HepG2 (cell line): ENCODE data around the gene BIRC7. TPM values are rescaled to one million over a fixed set of nuclear protein-coding genes. Genes with fewer than 3 reads are reported as not detected.
A peak's percentile ranks its signal among the peaks of the same experiment; 100 is the strongest.

Experiments used
- ATAC-seq: fragments of 200-7000 bp; cut with Tn5 transposase; 3 replicates; pipeline ENCODE4 v1.9.1; 2020; ENCODE audit warnings: mild to moderate bottlenecking, moderate library complexity
- BruUV-seq: library from RNA; stranded (reverse); fragments of 400-500 nt; replicated peaks from 2 replicates; lab custom pipeline; 2021; lab: Mats Ljungman, UMichigan
- CTCF ChIA-PET: fragments of 300-600 bp; formaldehyde crosslinking; extraction: SDS; loops from one replicate; lab custom pipeline; 2021; ENCODE audit warnings: low total read pairs, inconsistent platforms, low intra/inter-chr PET ratio; lab: Yijun Ruan, JAX
- POLR2A ChIA-PET: fragments of 350-600 bp; sonication (Branson Sonifier 250); formaldehyde crosslinking; loops from one replicate; lab custom pipeline; 2020; ENCODE audit warnings: antibody characterized with exemption, inconsistent platforms; lab: Yijun Ruan, JAX
- DNase-seq: peaks from one replicate; pipeline ENCODE4 v3.0.0-alpha.2; 2015; ENCODE audit warnings: low spot score
- FAIRE-seq: peaks from 3 replicates; lab custom pipeline; 2011; peaks lifted over from hg19 to GRCh38; lab: Jason Lieb, UNC
- H2AFZ ChIP-seq: one replicate; pipeline ENCODE4 v1.6.1; 2011; ENCODE audit warnings: low read length, inconsistent platforms
- H3K27ac ChIP-seq: fragments of 300-600 bp; 3 replicates; pipeline ENCODE4 v1.8.0; 2011; ENCODE audit warnings: mixed run types, mild to moderate bottlenecking, mixed read lengths, low read length, inconsistent platforms; ENCODE audit not compliant: insufficient read depth; ENCODE audit errors: extremely low read length
- H3K27me3 ChIP-seq, 2 experiments: fragments of 200-600 bp in 1 of 2; 2 replicates in 1 of 2; 3 replicates in 1 of 2; pipeline versions ENCODE4 v1.6.0 to v1.8.0; 2011; ENCODE audit warnings: low read length in 2 of 2, mild to moderate bottlenecking in 2 of 2, moderate library complexity in 2 of 2, inconsistent platforms in 1 of 2; ENCODE audit not compliant: insufficient read depth in 2 of 2, control insufficient read depth in 1 of 2
- H3K36me3 ChIP-seq, 2 experiments: fragments of 200-600 bp in 1 of 2; replicated peaks in 1 of 2; 2 replicates in 1 of 2; 3 replicates in 1 of 2; pipeline versions ENCODE4 v1.5.1 to v1.8.0; 2011; ENCODE audit warnings: low read length in 2 of 2, inconsistent platforms in 1 of 2; ENCODE audit not compliant: insufficient read depth in 2 of 2, control insufficient read depth in 1 of 2
- H3K4me1 ChIP-seq: 2 replicates; pipeline ENCODE4 v1.5.1; 2012; ENCODE audit warnings: low read length, inconsistent platforms; ENCODE audit not compliant: insufficient read depth
- H3K4me2 ChIP-seq: 2 replicates; pipeline ENCODE4 v1.6.0; 2011; ENCODE audit warnings: low read depth, low read length, inconsistent platforms
- H3K4me3 ChIP-seq, 3 experiments: fragments of 200-600 bp in 1 of 3; sonication (generic), shearing (Covaris generic) in 1 of 3; replicated peaks in 1 of 3; 2 replicates each; pipeline ENCODE4 v1.5.1; 2011 to 2016; ENCODE audit warnings: low read length in 3 of 3, inconsistent platforms in 2 of 3, low read depth in 2 of 3, mild to moderate bottlenecking in 2 of 3, control low read depth in 1 of 3, mixed read lengths in 1 of 3; ENCODE audit not compliant: insufficient read depth in 1 of 3
- H3K79me2 ChIP-seq: one replicate; pipeline ENCODE4 v1.6.1; 2011; ENCODE audit warnings: low read length, inconsistent platforms; ENCODE audit not compliant: insufficient read depth
- H3K9ac ChIP-seq: 2 replicates; pipeline ENCODE4 v1.6.0; 2011; ENCODE audit warnings: mild to moderate bottlenecking, low read depth, low read length, inconsistent platforms; ENCODE audit not compliant: insufficient read depth
- H3K9me3 ChIP-seq: 2 replicates; pipeline ENCODE4 v1.5.1; 2012; ENCODE audit warnings: mild to moderate bottlenecking, low read length
- H4K20me1 ChIP-seq: 2 replicates; pipeline ENCODE4 v1.6.0; 2011; ENCODE audit warnings: inconsistent platforms, mild to moderate bottlenecking, low read length, moderate library complexity; ENCODE audit not compliant: insufficient read depth
- BRD4 ChIP-seq: sonication (generic); formaldehyde crosslinking; IDR thresholded peaks from 2 replicates; pipeline ENCODE4 v1.4.0; 2020; ENCODE audit warnings: missing genetic modification reagents
- CTCF ChIP-seq: sonication (generic); formaldehyde crosslinking; IDR thresholded peaks from 2 replicates; pipeline ENCODE4 v1.5.0; 2020; ENCODE audit warnings: mild to moderate bottlenecking, missing genetic modification reagents, moderate library complexity
- GLI4 ChIP-seq: sonication (generic); formaldehyde crosslinking; IDR thresholded peaks from 2 replicates; pipeline ENCODE4 v1.5.1; 2020; ENCODE audit warnings: missing genetic modification reagents, mild to moderate bottlenecking, moderate library complexity, borderline replicate concordance
- HINFP ChIP-seq: sonication (generic); formaldehyde crosslinking; IDR thresholded peaks from 2 replicates; pipeline ENCODE4 v1.4.0; 2020; ENCODE audit warnings: low read depth, mild to moderate bottlenecking, missing genetic modification reagents
- MAFK ChIP-seq, 2 experiments: IDR thresholded peaks in 1 of 2; conservative IDR thresholded peaks in 1 of 2; 2 replicates each; pipeline ENCODE4 v1.6.1; 2011; ENCODE audit warnings: improper control_type of control experiment in 2 of 2, low read length in 2 of 2
- NCOA2 ChIP-seq: sonication (generic); formaldehyde crosslinking; IDR thresholded peaks from 2 replicates; pipeline ENCODE4 v1.8.0; 2022; ENCODE audit warnings: inconsistent platforms
- PBX2 ChIP-seq: IDR thresholded peaks from 2 replicates; pipeline ENCODE4 v1.6.1; 2016; ENCODE audit warnings: control low read depth
- REL ChIP-seq: sonication (generic); formaldehyde crosslinking; conservative IDR thresholded peaks from 2 replicates; pipeline ENCODE4 v1.8.0; 2022; ENCODE audit warnings: mild to moderate bottlenecking, missing genetic modification reagents, moderate library complexity
- SRSF4 ChIP-seq: fragments of 200-400 bp; formaldehyde crosslinking; IDR thresholded peaks from one replicate; pipeline ENCODE4 v1.6.1; 2018; ENCODE audit warnings: mild to moderate bottlenecking, low read depth, low read length, moderate library complexity; ENCODE audit not compliant: poor library complexity, severe bottlenecking
- ZBED4 ChIP-seq: sonication (generic); formaldehyde crosslinking; IDR thresholded peaks from 2 replicates; pipeline ENCODE4 v1.4.0; 2020; ENCODE audit warnings: missing genetic modification reagents, borderline replicate concordance
- ZNF335 ChIP-seq: sonication (generic); formaldehyde crosslinking; IDR thresholded peaks from 2 replicates; pipeline ENCODE4 v1.4.0; 2020; ENCODE audit warnings: missing genetic modification reagents
- ZNF383 ChIP-seq: sonication (generic); formaldehyde crosslinking; IDR thresholded peaks from 2 replicates; pipeline ENCODE4 v1.4.0; 2020; ENCODE audit warnings: missing genetic modification reagents, mild to moderate bottlenecking, borderline replicate concordance
- ZNF564 ChIP-seq: sonication (generic); formaldehyde crosslinking; IDR thresholded peaks from 2 replicates; pipeline ENCODE4 v1.8.1; 2023; ENCODE audit warnings: mild to moderate bottlenecking, missing genetic modification reagents
- WGBS: methylation state at CpG from one replicate; pipeline ENCODE4 v1.1.6; 2017; ENCODE audit warnings: low lambda C conversion rate; 5-methylcytosine and 5-hydroxymethylcytosine counted together
- in situ Hi-C: cut with HindIII; loops from 2 replicates; pipeline ENCODE4 v1.10.0; 2017; ENCODE audit warnings: low pct_unique_long_range_greater_than_20kb; ENCODE audit not compliant: extremely low pct_ligation_motif_present
- intact Hi-C: fragments of 100-400 bp; cut with micrococcal nuclease; formaldehyde crosslinking; loops from one replicate; pipeline ENCODE4 v1.10.0; 2022; ENCODE audit not compliant: unreplicated experiment
- polyA plus RNA-seq, 8 experiments: library from polyadenylated mRNA; depleted of rRNA in 3 of 8; stranded (reverse) in 7 of 8; unstranded in 1 of 8; fragments of >200 nt; fragmentation: Illumina TruSeq in 4 of 8; extraction: Trizol in 4 of 8; gene quantifications; 2 replicates each; pipeline versions ENCODE4 v1.2.1 to v1.2.3, GENCODE V29; 2011 to 2016; ENCODE audit warnings: low read depth in 4 of 8, missing spikeins in 1 of 8, mixed read lengths in 1 of 8; ENCODE audit not compliant: insufficient read depth in 1 of 8
- total RNA-seq, 5 experiments: library from RNA; depleted of rRNA; stranded (reverse); fragments of >200 nt; fragmentation: Illumina TruSeq; extraction: Trizol; gene quantifications; 2 replicates each; pipeline ENCODE4 v1.2.3, GENCODE V29; 2016; ENCODE audit warnings: low read depth in 1 of 5

Gene BIRC7
- total and polyA plus RNA-seq, 2 of the 13 experiments (the other 11 are each of a cell fraction or from before 2014, with no cell fraction given): 0.27 to 5.1 TPM

DNA sequence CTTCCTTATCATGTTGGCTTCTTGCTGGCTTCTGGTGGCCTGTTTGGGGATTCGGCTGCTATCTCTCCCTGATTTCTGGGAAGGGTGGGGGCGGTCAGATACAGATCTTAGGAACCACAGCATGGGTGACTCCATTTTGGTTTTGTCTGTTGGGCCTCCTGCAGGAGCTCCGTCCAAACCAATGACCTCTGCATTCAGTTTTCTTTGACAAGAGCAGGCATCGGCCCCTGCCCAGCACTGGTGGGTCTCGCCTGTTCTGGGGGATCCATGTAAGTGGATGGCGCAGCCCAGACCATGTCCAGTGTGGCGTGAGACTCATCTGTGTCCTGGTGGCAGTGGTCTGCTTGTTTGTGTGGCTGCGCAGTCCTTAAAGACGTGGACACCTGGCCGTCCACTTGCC is 28.3 kb downstream of the BIRC7 start (continued):
- TF ChIP-seq CTCF (CRISPR knock-in tag): no peak
- TF ChIP-seq, all 625 proteins: peak for 0

DNA sequence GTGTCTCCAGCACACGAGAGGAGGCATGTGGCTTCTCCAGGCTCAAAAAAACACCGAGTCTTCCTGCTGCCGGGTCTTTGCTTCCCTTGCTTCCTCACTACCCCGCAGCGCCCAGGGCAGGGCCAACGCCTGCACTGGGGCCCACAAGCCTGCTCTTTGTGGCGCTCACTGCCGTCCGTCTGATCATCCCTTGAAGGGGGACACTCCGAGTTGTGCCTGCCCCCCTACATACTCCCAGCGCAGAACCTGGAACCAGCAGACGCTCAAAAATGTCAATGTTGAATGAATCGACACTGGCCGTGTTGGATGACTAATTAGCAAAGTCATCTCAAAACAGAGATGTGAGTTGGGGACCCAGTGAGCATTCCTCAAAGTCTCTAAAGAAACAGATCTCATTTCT is 28.8 kb downstream of the BIRC7 start:
- TF ChIP-seq HINFP (CRISPR knock-in tag) (no peak), MAFK (conservative IDR thresholded peaks at IDR 0.05 in 1 of 2, IDR thresholded peaks at IDR 0.05 in 1 of 2; ENCODE audit: low read length in 2 of 2) (no peak), BRD4 (CRISPR knock-in tag) (no peak), NCOA2 (CRISPR knock-in tag) (no peak), GLI4 (no peak), PBX2 (CRISPR knock-in tag) (no peak), ZNF335 (no peak), SRSF4 (no peak), ZNF383 (no peak), REL (CRISPR knock-in tag) (no peak), ZNF564 (no peak), ZBED4 (no peak)
- peaks cover 57% of the 10 kb centered on the region for H3K4me1 ChIP-seq
- no TSS peak for BruUV-seq
- ATAC-seq: no peak
- CTCF ChIA-PET: no interaction called here
- DNase-seq: no peak
- no peak overlapping the region for H3K27ac ChIP-seq
- no peak overlapping the region for H3K4me3 ChIP-seq
- no peak overlapping the region for H3K4me2 ChIP-seq
- H3K27me3 ChIP-seq: peaks cover 24 to 65% of the 10 kb centered on the region in 2 experiments
- FAIRE-seq: peak; percentile 47
- no peaks in the 10 kb centered on the region for H3K9me3 ChIP-seq
- no peak overlapping the region for H3K9ac ChIP-seq
- no peaks in the 10 kb centered on the region for H4K20me1 ChIP-seq
- H3K36me3 ChIP-seq: no peaks in the 10 kb centered on the region
- intact Hi-C loops: no loop called here
- in situ Hi-C loops: no loop called here
- H2AFZ ChIP-seq: no peak overlapping the region
- H3K79me2 ChIP-seq: no peaks in the 10 kb centered on the region
- WGBS: 42% methylated on average over 14 of the region's 14 CpGs
- POLR2A ChIA-PET: no interaction called here
